HG03439 (cell line): ENCODE data around the gene CEP126.
"Not testable (repeated sequence)": the region's sequence is repeated elsewhere in the genome, so short reads cannot be mapped to it uniquely, and the experiment has no call there.

Experiments
- ATAC-seq: cut with Tn5 transposase; IDR thresholded peaks from one replicate; pipeline ENCODE4 v1.9.1; 2021; ENCODE audit warnings: mild to moderate bottlenecking, moderate library complexity; ENCODE audit not compliant: unreplicated experiment

Gene CEP126

DNA sequence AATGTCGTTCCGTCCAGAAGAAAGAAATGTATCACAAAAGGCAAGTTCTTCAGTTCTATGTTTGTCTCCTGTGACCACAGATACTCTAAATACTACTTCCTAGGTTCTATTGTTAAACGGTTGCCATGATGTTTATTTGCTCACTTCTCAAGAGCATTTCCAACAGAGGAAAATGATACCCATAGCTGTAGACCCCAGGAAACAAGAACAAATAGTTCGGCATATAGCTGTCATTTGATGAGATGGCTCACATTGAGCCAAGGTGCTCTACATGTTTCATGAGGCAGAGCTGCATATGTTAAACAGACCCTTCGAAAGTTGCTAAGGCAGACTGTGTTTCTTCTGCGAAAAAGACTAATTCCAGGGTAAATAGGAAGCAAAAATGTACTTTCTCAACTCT lies 16.9 kb downstream of the CEP126 start:
- ATAC-seq: no peak

DNA sequence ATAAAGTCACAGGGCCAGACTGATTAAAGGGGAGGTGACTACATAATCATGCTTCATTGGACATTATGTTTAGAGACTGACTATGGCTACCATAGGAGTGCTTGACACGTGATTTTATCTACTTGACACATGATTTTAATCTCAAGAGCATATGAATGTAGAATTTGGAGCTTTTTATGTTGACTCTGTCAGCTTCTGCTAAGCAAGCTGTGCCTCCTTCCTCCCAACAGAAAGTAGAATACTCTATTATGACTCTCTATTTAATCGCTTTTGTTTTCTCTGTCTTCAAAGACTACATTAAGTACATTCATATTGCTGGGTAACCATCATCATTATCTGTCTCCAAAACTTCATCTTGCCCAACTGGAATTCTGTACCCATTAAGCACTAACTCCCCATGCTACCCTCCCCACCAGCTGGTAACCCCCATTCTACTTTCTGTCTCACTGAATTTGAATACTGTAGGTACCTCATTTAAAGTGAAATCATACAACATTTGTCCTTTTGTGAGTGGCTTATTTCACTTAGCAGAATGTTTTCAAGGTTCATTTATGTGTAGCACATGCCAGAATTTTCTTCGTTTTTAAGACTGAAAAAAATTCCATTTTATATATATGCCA lies 26.2 kb downstream of the CEP126 start:
- no peak for ATAC-seq

DNA sequence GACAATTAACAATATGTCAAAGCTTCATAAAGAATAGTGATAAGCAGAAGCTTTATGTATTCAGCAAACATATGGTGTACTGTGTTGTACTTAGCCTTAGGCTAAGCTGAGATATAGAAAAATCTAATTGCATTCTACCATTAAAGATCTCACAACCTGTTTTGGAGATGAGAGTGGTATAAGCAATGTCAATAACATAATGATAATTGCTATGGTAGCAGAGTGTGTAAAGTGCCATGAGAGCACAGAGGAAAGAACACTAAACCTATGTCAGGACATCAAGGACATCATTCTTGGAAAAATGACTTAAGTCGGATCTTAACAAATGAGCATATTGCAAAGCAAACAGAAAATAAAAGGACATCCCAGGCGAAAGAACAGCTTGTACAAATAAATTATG lies 30.1 kb downstream of the CEP126 start:
- ATAC-seq: no peak

DNA sequence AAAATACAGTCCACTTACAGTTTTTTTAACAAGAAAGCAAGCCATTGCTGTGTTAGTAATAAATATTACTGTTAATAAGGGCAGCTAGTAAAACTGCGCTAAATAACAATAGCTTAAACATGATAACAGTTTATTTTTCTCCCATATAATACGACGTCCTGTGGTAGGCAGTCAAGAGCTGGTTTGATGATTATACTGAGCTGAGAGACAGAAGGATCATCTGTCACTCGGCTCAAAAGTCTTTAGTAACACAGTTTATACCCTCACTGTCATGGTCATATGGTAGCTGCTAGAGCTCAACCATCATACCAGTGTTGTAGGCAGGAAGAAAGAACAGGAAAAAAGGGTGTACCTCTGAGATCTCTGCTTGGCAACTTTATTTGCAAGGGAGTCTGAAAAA lies 30.6 kb downstream of the CEP126 start:
- no peak for ATAC-seq

DNA sequence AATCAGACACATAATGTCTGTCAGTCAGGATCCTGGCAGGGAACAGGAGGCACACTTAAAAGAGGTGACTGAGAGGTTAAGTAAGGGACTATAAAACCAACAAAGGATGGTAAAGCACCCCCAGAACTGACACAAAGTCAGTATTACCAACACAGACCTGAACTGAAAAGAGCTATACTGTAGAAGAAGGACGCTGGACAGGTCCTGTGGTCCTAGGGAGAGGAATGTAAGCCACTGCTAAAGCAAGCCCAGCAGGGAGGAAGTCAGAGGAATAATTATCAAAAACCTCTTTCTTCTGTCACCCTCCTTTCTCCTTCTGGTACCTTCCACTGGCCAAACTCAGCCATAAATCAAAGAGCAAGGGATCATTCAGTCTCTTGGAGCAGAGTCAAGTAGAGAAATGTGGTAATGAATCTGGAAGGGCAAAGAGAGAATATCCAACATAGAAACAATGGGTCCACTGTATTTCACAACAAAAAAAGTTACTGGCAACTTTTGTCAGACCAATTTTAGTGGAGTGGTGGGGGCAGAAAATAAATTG lies 34.9 kb downstream of the CEP126 start:
- ATAC-seq: no peak

DNA sequence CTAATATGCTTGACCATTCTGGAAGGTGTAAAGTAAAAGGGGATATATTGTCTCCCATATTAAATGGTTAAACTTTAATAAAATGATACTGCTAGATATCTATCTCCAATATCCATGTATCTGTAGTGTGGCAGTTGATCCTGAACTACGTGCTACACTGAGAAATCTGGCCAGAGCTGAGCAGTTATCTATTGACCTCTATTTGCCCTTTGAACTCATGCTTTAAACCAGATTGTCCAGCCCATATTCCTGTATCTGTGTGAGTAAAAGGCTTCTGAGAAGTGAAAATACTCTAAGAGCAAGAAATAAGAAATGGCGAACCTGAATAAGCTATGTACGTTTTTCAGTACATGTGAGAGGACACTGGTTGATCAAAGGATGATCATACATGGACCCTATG lies 40.5 kb downstream of the CEP126 start:
- ATAC-seq: no peak

DNA sequence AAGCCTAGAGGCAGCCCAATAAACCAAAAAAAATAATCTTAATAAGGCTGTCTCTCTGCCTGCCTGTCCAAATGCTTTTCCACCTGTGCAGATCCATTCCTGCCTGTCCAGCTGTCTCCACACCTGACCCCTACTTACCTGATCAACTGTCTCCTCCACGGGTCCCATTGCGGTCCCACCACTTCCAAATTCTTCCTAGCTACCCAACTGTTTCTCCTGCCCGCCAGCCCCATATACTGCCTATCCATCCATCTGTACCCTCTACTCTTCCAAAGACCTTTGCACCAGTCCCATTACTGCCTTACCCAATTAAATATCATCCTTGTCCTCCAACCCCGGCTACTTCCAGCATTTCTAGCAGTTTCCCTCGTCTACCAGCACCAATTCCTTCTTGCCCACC lies 40.9 kb downstream of the CEP126 start:
- ATAC-seq: no peak

DNA sequence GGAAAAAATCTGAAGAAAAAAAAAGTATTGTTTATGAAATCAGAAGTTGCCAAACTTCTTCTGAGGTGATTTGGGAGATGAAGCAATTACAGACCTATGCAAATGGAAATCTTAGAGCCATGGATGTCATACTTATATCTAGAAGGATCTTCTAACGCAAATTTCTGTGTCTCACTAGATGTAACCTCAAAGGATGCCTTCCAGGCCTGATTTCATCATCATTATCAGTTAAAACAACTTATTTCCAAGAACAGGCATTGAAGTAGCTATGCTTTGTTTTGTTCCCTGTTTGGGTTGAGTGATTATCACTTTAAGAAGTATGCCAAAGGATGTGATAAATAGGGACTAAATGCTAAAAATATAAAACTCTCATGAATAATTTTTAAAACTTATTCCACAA lies 45.4 kb downstream of the CEP126 start:
- no peak for ATAC-seq

DNA sequence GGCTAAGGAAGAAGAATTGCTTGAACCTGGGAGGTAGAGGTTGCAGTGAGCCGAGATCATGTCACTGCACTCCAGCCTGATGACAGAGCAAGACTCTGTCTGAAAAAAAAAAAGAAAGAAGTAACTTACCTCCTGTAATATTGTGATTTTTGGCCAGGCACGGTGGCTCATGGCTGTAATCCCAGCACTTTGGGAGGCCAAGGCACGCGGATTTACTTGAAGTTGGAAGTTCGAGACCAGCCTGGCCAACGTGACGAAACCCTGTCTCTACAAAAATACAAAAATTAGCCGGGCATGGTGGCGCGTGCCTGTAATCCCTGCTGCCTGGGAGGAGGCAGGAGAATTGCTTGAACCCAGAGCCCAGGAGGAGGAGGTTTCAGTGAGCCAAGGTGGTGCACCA lies 49.4 kb downstream of the CEP126 start:
- not testable (repeated sequence) for ATAC-seq

DNA sequence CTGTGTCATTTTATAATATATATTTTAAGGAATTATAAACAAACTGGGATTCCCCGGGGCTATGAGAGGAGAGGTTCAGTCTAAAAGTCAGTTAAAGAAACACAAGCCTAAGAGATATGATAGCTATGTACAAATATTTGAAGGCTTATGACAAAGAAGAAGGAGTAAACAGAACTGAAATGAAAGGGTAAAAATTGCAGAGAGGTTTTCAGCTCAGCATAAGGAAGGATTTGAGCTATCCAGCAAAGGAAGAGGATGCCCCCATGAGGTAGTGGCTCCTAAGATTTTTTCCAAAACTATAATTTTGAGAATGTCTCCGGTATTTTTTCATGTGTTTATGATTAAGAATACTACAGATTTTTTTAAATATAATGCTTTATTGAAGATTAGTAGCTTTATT lies 59.4 kb downstream of the CEP126 start:
- no peak for ATAC-seq

DNA sequence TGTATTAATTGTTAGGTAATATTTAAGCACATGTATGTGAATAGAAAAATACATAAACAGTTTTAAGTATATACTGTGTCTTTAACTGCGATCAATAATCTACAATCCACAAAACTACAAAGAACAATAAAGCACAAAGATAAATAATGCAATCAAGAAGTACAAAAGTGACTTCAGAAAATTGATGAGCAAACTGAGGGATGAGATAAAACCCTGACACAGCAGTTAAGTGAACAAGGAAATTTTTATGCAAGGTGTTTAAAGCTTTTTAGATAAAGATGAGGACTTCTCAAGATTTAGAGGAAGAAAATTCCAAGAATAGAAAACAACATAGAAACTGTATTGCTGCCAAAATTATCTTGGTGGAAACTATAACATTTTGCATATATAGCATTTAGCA lies 60.0 kb downstream of the CEP126 start:
- no peak for ATAC-seq

DNA sequence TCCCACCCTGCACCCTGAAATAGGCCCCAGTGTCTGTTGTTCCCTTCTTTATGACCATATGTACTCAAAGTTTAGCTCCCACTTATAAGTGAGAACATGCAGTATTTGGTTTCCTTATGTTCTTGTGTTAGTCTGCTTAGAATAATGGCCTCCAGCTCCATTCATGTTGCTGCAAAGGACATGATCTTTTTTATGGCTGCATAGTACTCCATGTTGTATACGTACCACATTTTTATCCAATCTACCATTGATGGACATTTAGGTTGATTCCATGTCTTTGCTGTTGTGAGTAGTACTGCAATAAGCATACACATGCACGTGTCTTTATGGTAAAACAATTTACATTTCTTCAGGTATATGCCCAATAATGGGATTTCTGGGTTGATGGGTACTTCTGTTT lies 60.9 kb downstream of the CEP126 start:
- ATAC-seq: no peak

DNA sequence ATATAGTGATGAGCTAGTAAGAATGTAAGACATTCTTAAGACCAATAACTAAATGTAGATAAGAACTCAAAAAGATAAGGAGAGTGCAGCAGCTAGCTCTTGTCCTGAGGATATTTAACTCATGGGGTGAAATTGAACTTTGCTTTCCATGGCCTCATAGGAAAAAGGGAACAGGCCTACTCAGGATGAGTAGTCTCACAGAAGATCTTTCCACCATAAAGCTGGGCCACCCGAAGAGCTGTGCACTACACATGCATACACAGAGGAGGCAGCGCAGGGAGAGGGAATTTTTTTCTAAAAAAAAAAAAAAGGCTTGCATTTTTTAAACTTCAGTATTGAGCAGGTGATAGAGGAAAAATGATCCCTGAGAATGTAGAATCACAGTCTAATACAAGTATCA lies 72.6 kb downstream of the CEP126 start:
- no peak for ATAC-seq

DNA sequence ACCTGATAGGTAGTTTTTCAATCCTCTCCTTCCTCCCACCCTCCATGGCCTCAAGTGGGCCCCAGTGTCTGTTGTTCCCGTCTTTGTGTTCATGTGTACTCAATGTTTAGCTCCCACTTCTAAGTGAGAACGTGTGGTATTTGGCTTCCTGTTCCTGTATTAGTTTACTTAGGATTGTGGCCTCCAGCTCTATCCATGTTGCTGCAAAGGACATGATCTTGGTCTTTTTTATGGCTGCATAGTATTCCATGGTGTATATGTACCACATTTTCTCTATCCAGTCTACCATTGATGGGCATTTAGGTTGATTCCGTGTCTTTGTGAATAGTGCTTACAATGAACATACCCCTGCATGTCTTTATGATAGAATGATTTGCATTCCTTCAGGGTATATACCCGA lies 78.4 kb downstream of the CEP126 start:
- no peak for ATAC-seq

DNA sequence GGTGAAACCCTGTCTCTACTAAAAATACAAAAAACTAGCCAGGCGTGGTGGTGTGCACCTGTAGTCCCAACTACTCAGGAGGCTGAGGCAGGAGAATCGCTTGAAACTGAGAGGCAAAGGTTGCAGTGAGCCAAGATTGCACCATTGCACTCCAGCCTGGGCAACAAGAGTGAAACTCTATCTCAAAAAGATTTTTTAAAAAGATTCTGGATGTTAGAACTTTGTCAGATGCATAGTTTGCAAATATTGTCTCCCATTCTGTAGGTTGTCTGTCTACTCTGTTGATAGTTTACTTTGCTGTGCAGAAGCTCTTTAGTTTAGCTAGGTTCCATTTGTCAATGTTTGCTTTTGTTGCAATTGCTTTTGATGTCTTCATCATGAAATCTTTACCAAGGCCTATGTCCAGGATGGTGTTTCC lies 79.3 kb downstream of the CEP126 start:
- not testable (repeated sequence) for ATAC-seq

DNA sequence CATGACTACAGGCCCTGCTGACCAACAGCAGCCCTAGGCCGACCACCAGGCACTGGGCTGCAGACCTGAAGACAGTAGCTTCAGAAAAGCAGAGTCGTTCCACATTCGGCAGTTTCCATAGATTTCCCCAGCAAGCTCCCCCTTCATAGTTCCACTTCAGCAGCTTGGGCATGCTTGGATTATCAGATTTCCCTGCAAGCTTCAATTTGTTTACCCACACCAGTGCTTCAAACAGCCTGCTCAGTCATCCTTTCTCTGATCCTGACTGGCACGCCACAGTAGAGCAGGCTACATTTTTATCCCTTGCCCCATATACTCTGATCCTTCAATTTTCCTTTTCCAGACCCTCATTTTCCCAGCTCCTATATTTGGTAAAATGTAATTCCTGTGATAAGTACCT lies 81.3 kb downstream of the CEP126 start:
- no peak for ATAC-seq

DNA sequence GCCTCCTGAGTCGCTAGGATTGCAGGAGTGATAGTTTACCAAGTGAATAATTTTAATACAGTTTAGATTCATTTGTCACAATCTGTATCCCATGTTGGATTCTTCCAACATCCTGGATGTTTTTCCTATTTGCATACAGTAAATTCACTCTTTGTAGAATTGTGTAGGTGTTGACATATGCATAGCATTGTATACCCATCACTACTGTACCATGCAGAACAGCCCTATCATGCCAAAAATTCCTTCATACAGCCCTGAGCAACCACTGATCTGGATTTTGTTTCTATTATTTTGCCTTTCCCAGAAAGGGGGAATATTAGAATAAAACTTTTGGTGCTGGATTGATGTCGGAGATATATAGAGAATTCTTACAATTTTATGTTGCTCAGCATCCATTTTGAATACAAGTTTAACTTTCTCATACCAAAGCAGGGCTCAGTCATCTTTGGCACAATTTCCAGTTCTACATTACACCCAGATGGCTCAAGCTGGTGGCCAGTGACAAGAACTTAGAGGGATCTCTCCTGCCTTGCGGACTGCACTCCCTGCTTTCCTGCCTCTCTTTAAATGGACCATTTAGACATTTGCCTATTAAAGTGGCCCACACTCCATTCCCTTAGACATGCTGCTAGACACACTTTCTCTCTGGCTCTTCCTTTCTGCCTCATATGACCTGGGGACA lies 87.0 kb downstream of the CEP126 start:
- no peak for ATAC-seq

DNA sequence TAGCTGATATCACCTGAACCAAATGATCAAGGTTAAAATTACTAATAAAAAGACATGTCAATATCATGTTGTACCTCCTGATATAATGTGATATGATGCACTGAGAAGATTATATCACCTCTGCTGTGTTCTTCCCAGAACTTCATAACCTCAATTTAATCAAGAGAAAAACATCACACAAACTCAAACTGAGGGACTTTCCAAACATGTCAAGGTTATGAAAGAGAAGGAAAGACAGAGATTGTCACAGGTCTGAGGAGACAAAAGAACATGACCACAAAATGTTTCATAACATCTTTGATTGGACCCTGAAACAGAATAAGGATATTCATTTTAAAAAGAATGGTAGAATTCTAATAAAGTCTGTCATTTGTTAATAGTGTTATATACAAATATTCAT lies 89.4 kb downstream of the CEP126 start:
- ATAC-seq: no peak

DNA sequence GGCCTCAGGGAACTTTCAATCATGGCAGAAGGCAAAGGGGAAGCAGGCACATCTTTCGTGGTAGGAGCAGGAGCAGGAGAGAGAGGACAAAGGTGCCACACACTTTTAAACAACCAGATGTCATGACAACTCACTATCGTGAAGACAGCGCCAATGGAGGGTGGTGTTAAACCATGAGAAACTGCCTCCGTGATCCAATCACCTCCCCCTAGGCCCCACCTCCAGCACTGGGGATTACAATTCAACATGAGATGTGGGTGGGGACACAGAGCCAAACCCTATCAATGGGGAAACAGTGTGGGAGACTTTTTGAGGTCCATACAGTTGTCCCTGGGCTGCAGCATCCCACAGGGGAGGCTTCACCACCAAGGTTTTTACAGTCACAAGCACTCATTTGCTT lies 90.5 kb downstream of the CEP126 start:
- no peak for ATAC-seq

DNA sequence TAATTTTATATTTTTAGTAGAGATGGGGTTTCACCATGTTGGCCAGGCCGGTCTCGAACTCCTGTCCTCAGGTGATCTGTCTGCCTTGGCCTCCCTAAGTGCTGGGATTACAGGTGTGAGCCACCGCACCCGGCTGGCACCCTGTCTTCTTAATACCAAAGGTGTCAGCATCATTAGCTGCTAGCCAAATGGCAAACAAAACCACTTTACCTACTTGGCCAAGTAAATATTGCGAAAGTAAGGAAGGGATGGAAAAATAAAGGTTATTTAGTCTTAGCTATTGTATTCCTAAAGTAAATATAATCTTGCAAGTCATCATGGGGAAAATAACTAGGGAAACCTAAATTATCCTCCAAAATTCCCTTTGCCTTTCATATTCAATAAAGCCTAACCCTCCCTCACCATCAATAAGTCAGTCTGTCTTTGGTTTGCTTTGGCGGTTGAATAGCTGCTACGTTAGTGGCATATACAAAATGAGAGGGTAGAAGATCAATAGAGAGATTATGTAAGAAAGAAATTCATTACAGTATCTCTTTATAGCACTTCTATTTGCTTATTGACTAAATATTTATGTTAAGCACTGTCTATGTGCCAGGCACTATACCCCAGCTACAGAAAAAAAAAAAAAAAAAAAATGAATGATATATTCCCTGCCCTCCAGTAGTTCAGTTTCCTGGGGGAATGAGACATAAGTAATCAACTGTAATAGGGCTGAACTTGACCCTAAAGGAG lies 92.2 kb downstream of the CEP126 start:
- no peak for ATAC-seq

DNA sequence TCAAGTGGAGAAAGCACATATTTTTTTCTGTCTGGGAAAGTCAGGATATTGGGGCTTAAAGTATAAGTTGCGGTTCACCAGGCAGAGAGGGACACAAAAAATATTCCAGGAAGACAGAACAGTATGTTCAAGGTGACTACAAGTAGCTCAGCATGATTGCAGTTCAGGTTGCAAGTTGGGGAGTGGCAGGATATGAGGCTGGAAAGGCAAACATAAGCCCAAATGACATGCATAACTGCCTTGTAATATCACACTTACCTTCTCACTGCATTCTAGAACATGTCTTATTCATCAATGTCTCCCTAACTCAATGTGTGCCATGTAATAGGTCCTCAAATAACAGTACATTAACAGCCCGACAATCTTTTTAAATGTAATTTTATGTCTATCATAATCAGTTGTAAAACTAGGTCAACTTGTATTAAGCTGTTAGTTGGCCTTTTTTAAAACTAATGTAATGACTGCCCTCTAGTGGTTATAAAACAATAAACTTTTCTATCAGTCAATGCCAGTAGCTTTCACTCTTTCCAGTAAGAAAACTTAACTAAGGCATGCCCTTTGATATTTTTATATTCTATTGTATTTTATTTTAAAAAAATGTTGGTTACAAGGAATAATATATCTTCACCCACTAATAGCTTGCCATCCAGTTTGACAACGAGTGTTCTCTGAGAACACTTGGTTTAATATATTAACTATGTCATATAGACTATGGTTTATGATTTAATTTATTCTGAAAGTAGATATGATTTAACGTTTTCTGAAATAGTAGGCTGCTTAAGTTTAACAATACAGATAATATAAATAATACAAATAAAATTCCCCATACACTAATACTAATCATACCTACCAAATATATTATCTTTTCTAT lies 93.0 kb downstream of the CEP126 start:
- ATAC-seq: peak; percentile 77
